ENCODE data around the gene UNC93B1.
"Not testable (repeated sequence)": the region's sequence is repeated elsewhere in the genome, so short reads cannot be mapped to it uniquely, and the experiment has no call there.

Gene UNC93B1

GRCh38 chr11:68009391-68010089 is 5.6 kb upstream of the UNC93B1 start:
- DNase-seq (ENCODE audit: low read depth in 2 of 2), result no peak

- DNase-seq (ENCODE audit: low read depth in 2 of 2), result no peak
Measured at GRCh38 chr11:68008381-68009337, 4.8 kb upstream of the UNC93B1 start.

- no peak for DNase-seq (ENCODE audit: low read depth in 2 of 2)
Measured at GRCh38 chr11:68007498-68008380, 3.8 kb upstream of the UNC93B1 start.

GRCh38 chr11:68006606-68007166 is 2.8 kb upstream of the UNC93B1 start:
- no peak for DNase-seq (ENCODE audit: low read depth in 2 of 2)

- no peak for DNase-seq (ENCODE audit: low read depth in 2 of 2)
Measured at GRCh38 chr11:68004551-68005335, 846 bp upstream of the UNC93B1 start.

DNA sequence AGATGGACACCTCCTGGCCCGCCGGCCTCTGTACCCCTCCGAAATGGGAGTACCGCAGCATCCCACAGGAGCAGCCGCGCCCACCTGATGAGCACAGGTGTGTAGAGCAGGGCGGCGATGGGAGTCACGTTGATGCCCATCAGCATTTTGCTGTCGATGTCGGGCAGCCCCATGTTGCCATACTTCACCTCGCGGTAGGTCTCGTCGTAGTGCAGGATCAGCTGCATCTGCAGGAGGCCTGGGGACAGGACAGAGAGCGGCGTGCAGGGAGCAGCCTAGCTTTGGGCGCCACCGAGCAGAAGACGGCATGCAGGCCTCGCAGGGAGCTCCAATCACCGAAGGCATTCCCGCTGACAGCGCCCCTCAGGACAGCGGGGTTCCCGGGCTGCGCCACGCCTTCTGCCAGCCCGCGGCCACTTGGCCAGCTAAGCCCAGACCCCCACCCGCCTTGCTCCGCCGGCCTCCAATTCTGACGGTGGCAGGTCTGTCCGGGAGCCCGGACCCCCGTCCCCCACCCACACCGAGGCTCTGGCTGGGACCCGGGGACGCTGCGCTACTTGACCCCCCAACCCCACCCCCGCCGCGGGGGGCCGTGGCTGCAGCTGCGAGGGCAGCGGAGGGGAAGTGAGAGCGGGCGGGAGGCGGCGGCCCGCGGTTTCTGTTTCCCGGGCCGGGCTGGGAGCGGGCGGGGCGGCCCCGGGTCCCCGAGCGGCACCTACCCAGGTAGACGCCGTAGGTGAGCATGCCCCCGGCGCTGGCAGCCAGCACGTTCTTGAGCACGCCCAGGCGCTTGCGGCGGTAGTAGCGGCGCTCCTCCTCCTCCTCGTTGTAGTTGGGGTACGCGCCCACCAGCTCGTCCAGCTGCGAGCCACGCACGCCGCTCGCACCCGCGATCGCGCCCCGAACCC is 705 bp downstream of the UNC93B1 start:
- no peak for DNase-seq (ENCODE audit: low read depth in 2 of 2)

DNA sequence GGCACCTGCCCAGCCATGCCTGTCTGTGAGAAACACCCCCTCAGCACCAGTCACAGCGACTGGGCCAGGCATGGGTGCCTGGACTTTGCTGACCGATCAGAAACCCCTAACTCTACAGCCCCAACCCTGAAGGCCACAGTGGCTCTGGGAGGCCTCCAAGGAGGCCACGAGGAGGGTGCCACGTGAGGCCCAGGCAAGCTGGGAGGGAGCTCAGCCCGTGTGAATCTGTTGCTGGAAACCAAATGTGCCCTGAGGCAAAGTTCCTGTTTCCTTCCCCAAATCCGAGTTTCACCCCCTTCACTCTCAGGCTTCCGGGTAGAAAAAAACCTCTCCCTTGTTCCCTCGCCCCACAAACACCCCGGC is 1.3 kb downstream of the UNC93B1 start:
- DNase-seq (ENCODE audit: low read depth in 2 of 2), result no peak

DNA sequence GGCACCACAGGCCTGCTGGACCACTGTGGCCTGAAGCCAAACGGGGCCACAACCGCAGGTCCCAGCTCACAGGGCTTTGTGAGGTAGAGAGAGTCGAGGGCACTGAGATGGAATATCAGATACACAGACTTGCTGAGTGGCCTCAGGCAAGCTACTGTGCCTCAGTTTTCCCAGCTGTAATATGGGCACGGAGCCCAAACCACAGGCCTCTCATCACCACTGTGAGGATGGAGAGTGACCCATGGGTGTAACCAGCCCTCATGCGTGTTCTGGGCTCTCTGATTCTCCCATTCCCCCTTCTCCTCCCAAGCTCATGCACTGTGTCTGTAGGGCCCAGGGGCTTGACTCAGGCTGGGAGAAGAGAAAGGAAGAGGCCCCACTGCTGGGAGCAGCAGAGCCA is 4.2 kb downstream of the UNC93B1 start:
- no peak for DNase-seq (ENCODE audit: low read depth in 2 of 2)

- DNase-seq (ENCODE audit: low read depth in 2 of 2), result no peak
Measured at GRCh38 chr11:67999201-67999629, 4.7 kb downstream of the UNC93B1 start.

DNA sequence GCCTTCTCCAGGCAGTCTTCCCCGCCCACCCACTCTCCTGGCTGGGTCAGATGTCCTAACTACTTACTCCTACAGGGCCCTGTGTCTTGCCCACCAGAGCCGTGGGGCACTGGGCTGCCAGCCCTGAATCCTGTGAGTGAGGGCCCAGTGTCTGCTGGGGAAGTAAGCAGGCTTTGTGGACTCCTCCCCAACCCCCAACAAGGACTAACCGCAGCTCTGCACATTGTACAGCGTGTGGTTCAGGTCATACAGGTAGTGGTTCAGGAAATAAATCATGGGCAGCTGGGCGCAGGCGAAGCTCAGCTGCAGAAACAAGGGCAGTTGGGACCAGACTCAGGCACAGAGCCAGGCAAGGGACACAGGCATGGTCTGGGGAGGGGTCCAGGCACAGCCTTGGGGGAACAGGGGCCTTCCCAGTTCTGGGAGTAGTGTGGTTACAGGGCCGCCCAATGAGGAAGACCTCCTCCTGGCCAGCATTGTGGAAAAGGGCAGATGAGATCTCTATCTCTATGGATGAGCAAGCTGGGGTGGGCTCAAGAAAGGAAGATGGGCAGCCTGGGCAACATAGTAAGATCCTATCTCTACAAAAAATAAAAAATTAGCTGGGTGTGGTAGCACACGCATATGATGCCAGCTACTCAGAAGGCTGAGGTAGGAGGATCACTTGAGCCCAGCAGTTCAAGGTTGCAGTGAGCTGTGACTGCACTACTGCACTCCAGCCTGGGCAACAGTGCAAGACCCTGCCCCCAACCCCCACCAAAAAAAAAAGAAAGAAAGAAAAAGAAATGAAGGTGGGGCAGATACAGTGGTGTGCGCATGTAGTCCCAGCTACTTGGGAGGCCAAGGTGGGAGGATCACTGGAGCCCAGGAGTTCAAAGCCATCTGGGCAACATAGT is 5.5 kb downstream of the UNC93B1 start:
- DNase-seq (ENCODE audit: low read depth in 2 of 2), result no peak

DNA sequence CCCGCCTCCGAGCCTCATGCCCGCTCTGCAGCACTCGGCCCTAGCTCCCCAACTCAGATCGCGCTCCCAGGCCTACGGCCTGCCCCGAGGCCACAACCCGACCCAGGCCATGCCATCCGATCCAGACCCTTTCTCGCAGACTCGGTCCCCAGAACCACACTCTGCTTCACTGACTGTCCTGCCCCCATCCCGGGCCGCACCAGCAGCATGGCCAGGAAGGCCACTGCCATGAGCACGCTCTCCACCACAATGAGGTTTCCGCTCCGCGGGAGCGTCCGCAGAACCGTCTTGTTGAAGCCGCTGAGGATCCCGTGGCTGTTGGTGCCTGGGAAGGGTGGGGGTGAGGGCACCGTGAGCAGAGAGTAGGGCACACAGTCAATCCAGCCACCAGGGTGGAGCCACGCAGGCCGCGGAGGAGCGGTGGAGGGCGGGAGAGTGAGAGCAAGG is 6.4 kb downstream of the UNC93B1 start:
- no peak for DNase-seq (ENCODE audit: low read depth in 2 of 2)

DNA sequence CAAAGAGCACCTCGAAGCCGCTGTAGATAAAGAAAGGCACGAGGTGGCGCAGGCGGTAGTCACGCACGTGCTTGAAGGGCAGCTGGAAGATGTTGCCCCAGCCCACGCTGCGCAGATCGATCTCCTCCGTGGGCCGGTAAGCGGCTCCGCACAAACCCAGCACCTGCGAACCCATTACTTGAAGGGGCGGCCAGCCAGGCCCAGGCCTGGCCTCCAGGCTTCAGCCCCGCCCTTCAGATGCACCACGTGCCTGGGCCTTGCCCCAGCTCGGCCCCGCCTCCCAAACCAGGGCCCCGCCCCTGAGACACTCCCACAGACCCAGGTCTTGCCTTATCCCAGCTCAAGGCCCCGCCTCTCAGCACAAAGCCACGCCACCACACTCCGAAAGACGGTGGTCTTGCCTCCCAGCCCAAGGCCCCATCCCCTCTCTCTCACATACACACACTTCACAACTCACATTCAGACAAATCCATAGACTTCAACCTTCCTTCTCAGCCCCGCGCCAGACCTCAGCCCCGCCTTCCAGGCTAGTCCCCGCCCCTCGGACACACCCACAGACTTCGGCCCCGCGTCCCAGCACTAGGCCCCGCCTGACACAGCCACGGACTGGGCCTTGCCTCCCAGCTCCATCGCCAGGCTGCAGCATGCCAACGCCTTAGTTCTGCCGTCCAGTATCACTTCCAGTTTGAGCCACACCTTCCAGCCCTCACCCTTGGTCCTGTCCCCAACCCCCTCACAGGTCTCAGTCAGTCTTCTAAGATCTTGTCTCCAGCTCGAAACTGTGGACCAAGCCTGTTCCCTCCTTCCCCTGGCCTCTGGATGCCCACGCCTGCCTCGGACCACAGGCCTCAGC is 7.0 kb downstream of the UNC93B1 start:
- no peak for DNase-seq (ENCODE audit: low read depth in 2 of 2)

- DNase-seq (ENCODE audit: low read depth in 2 of 2), result no peak
Measured at GRCh38 chr11:67996051-67996450, 7.8 kb downstream of the UNC93B1 start.

- DNase-seq (ENCODE audit: low read depth in 2 of 2), result not testable (repeated sequence)
Measured at GRCh38 chr11:67995579-67995978, 8.3 kb downstream of the UNC93B1 start.

DNA sequence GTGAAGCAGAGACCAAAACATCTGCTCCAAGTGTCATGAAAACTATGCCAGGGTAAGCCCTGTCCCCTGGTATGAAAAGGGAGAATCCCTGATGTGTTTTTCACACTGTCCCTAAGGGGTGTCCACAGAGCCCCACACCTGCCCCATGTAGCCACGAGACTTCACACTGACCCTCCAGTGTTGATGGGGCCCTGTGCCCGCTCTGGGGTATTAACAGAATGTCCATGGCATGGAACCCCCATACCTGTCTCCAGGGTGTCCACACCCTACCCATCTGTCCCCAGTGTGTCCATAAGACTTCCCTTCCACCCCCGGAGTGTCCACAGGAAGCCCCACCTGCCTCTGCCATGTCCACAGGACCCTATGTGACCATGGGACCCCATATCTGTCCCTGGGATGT is 8.8 kb downstream of the UNC93B1 start:
- not testable (repeated sequence) for DNase-seq (ENCODE audit: low read depth in 2 of 2)

- not testable (repeated sequence) for DNase-seq (ENCODE audit: low read depth in 2 of 2)
Measured at GRCh38 chr11:67994387-67994786, 9.5 kb downstream of the UNC93B1 start.

DNA sequence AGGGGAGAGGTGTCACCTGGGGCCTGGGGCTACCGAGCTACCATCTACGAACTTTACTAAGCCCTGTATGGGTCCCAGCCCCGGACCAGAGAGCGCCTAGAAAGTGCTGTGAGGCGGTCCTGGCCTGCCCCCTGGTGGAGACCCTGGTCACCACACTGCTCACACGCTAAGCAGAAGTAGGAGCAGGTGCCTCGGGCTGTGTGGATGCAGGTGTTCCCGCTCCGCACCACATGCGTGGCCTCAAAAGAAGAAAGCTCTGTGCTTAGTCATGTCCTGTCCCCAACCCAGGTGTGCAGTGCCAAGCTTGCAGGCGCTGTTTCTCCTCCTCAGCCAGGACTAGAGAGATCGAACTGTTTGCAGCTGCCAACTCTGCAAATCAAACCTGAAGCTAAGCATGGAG is 10.1 kb downstream of the UNC93B1 start:
- not testable (repeated sequence) for DNase-seq (ENCODE audit: low read depth in 2 of 2)

Measured in fibroblast of skin of left biceps (primary cell).